ENCODE measurements around the gene IL17B.

IL17B gene

GRCh38 chr5:149379177-149379761 is at the start of gene IL17B:
Gene IL17B (minus strand): TSS chr5:149379292. CDS start chr5:149379225, 67 bp downstream.
- no peak for DNase-seq (ENCODE audit: low read depth)

- no peak for DNase-seq (ENCODE audit: low read depth)
Measured at GRCh38 chr5:149428032-149428431, 48.9 kb upstream of the IL17B start.

- DNase-seq (ENCODE audit: low read depth): no peak
Measured at GRCh38 chr5:149427374-149427773, 48.3 kb upstream of the IL17B start.

- DNase-seq (ENCODE audit: low read depth): no peak
Measured at GRCh38 chr5:149426931-149427330, 47.8 kb upstream of the IL17B start.

- no peak for DNase-seq (ENCODE audit: low read depth)
Measured at GRCh38 chr5:149425729-149426128, 46.6 kb upstream of the IL17B start.

GRCh38 chr5:149424371-149425315 is 45.6 kb upstream of the IL17B start:
- DNase-seq (ENCODE audit: low read depth): no peak

GRCh38 chr5:149423794-149424268 is 44.7 kb upstream of the IL17B start:
- no peak for DNase-seq (ENCODE audit: low read depth)

GRCh38 chr5:149423049-149423793 is 44.1 kb upstream of the IL17B start:
- DNase-seq (ENCODE audit: low read depth): no peak

- DNase-seq (ENCODE audit: low read depth): no peak
Measured at GRCh38 chr5:149422366-149423048, 43.4 kb upstream of the IL17B start.

- no peak for DNase-seq (ENCODE audit: low read depth)
Measured at GRCh38 chr5:149421834-149422233, 42.7 kb upstream of the IL17B start.

GRCh38 chr5:149421372-149421685 is 42.2 kb upstream of the IL17B start:
- DNase-seq (ENCODE audit: low read depth): no peak

GRCh38 chr5:149420545-149421371 is 41.7 kb upstream of the IL17B start:
- DNase-seq (ENCODE audit: low read depth): no peak

- DNase-seq (ENCODE audit: low read depth): no peak
Measured at GRCh38 chr5:149419859-149420544, 40.9 kb upstream of the IL17B start.

GRCh38 chr5:149419532-149419858 is 40.4 kb upstream of the IL17B start:
- DNase-seq (ENCODE audit: low read depth): no peak

GRCh38 chr5:149418910-149419531 is 39.9 kb upstream of the IL17B start:
- DNase-seq (ENCODE audit: low read depth): no peak

GRCh38 chr5:149417711-149418368 is 38.7 kb upstream of the IL17B start:
- DNase-seq (ENCODE audit: low read depth): no peak

GRCh38 chr5:149416987-149417710 is 38.1 kb upstream of the IL17B start:
- DNase-seq (ENCODE audit: low read depth): no peak

GRCh38 chr5:149415066-149415967 is 36.2 kb upstream of the IL17B start:
- DNase-seq (ENCODE audit: low read depth): no peak

Data from HS-5 (cell line).